Prostate gland (tissue), 2 donors: ENCODE results near the gene CCDC85A.

Source experiments
- CTCF ChIP-seq, 4 experiments: fragments of 200-600 bp in 2 of 4; fragments of 450-650 bp in 2 of 4; sonication (generic) in 2 of 4; IDR thresholded peaks; 1 replicate in 3 of 4; 2 replicates in 1 of 4; pipeline ENCODE4 v1.5.1; 2016 to 2019; ENCODE audit warnings: antibody characterized with exemption in 4 of 4, mild to moderate bottlenecking in 2 of 4, moderate library complexity in 2 of 4
- POLR2A ChIP-seq: fragments of 450-650 bp; IDR thresholded peaks from one replicate; pipeline ENCODE4 v1.6.1; 2016; ENCODE audit warnings: antibody characterized with exemption, mild to moderate bottlenecking
- POLR2AphosphoS5 ChIP-seq: sonication (generic); formaldehyde crosslinking; IDR thresholded peaks from one replicate; pipeline ENCODE4 v1.6.1; 2017; ENCODE audit warnings: antibody characterized with exemption

- TF ChIP-seq CTCF (IDR thresholded peaks at IDR 0.05) (no peak), POLR2AphosphoS5 (no peak), POLR2A (no peak)
Measured at GRCh38 chr2:56382466-56382865, 198.7 kb downstream of the CCDC85A start.
